GM12874 (cell line): ENCODE results near the gene DLK1.

Experiments
- CTCF ChIP-seq: IDR thresholded peaks from 2 replicates; pipeline ENCODE4 v1.5.1; 2011; ENCODE audit warnings: low read depth, mild to moderate bottlenecking, control low read depth, low read length, moderate library complexity; ENCODE audit not compliant: insufficient read depth

Gene DLK1

GRCh38 chr14:100785338-100785615 lies 58.6 kb downstream of the DLK1 start:
- TF ChIP-seq CTCF = no peak

GRCh38 chr14:100785626-100786025 lies 58.9 kb downstream of the DLK1 start:
- TF ChIP-seq CTCF = no peak

GRCh38 chr14:100786131-100786530 lies 59.4 kb downstream of the DLK1 start:
- no peak for TF ChIP-seq CTCF

- TF ChIP-seq CTCF = no peak
Observed at GRCh38 chr14:100786576-100787219, 60.0 kb downstream of the DLK1 start.

- TF ChIP-seq CTCF = no peak
Observed at GRCh38 chr14:100787659-100788058, 61.0 kb downstream of the DLK1 start.
